GM12878 (cell line): ENCODE results near the gene MACROD2.

Source experiments
- CBX5 ChIP-seq: sonication (generic); IDR thresholded peaks from 2 replicates; pipeline ENCODE4 v1.6.1; 2016; ENCODE audit warnings: low read depth, moderate library complexity, mild to moderate bottlenecking, inconsistent platforms
- PAX8 ChIP-seq: fragments of 450-650 bp; IDR thresholded peaks from 2 replicates; pipeline ENCODE4 v1.6.1; 2017; ENCODE audit warnings: mild to moderate bottlenecking, moderate library complexity
- RBBP5 ChIP-seq: fragments of 200-600 bp; sonication (generic); conservative IDR thresholded peaks from 2 replicates; pipeline ENCODE4 v1.6.1; 2016
- YY1 ChIP-seq: IDR thresholded peaks from 2 replicates; pipeline ENCODE4 v1.6.1; 2011; ENCODE audit warnings: low read depth, mild to moderate bottlenecking, low read length
- ZBTB33 ChIP-seq: fragments of 450-650 bp; IDR thresholded peaks from 2 replicates; pipeline ENCODE4 v1.6.1; 2017; ENCODE audit warnings: mild to moderate bottlenecking

- TF ChIP-seq CBX5 (no peak), RBBP5 (no peak), ZBTB33 (no peak), YY1 (no peak), PAX8 (no peak)
Measured at GRCh38 chr20:14865731-14866130, 870.4 kb downstream of the MACROD2 start.
